Gastroesophageal sphincter (tissue), 4 donors: ENCODE results near the gene CPT1B. TPM values are rescaled to one million over a fixed set of nuclear protein-coding genes. Genes with fewer than 3 reads are reported as not detected.
A peak's percentile ranks its signal among the peaks of the same experiment; 100 is the strongest.

Experiments used
- ATAC-seq: fragments of 150-250 bp; one replicate; pipeline ENCODE4 v1.9.1; 2016; ENCODE audit warnings: mild to moderate bottlenecking, moderate library complexity
- H3K27ac ChIP-seq, 4 donors: fragments of 200-600 bp; sonication (generic) in 3 of 4; 1 replicate in 3 of 4; 2 replicates in 1 of 4; pipeline ENCODE4 v1.5.1; 2016 to 2019
- H3K27me3 ChIP-seq: fragments of 200-600 bp; sonication (generic); one replicate; pipeline ENCODE4 v1.5.1; 2019
- H3K36me3 ChIP-seq, 2 donors: fragments of 200-600 bp; sonication (generic); one replicate each; pipeline ENCODE4 v1.5.1; 2019; ENCODE audit warnings: control low read depth in 1 of 2
- H3K4me1 ChIP-seq, 3 donors: fragments of 200-600 bp; sonication (generic); 1 replicate in 2 of 3; 2 replicates in 1 of 3; pipeline ENCODE4 v1.5.1; 2016 to 2019; ENCODE audit warnings: control low read depth in 2 of 3
- H3K4me3 ChIP-seq, 2 donors: fragments of 200-600 bp; sonication (generic); one replicate each; pipeline ENCODE4 v1.5.1; 2019; ENCODE audit warnings: mild to moderate bottlenecking in 1 of 2, moderate library complexity in 1 of 2
- H3K9me3 ChIP-seq, 3 donors: fragments of 200-600 bp; sonication (generic); one replicate each; pipeline ENCODE4 v1.5.1; 2017 to 2019; ENCODE audit warnings: control low read depth in 2 of 3
- EP300 ChIP-seq: sonication (generic); formaldehyde crosslinking; IDR thresholded peaks from one replicate; pipeline ENCODE4 v1.6.1; 2017; ENCODE audit warnings: antibody characterized with exemption, mild to moderate bottlenecking
- POLR2A ChIP-seq, 2 donors: fragments of 450-650 bp; IDR thresholded peaks; one replicate each; pipeline ENCODE4 v1.6.1; 2017; ENCODE audit warnings: antibody characterized with exemption in 2 of 2, mild to moderate bottlenecking in 2 of 2, moderate library complexity in 1 of 2
- POLR2AphosphoS5 ChIP-seq: sonication (generic); formaldehyde crosslinking; IDR thresholded peaks from one replicate; pipeline ENCODE4 v1.6.1; 2017; ENCODE audit warnings: antibody characterized with exemption
- WGBS, 2 donors: methylation state at CpG; one replicate each; pipeline ENCODE4 v1.1.5; 2018; ENCODE audit warnings: low coverage in 1 of 2; 5-methylcytosine and 5-hydroxymethylcytosine counted together
- total RNA-seq, 4 donors: library from RNA; depleted of rRNA; stranded (reverse); fragments of >200 nt; gene quantifications; one replicate each; pipeline ENCODE4 v1.1.0, GENCODE V29; 2016
- TF ChIP-seq, protein P1 (sequence below), 4 experiments: fragments of 200-600 bp in 2 of 4; fragments of 450-650 bp in 2 of 4; sonication (generic) in 1 of 4; IDR thresholded peaks; one replicate each; pipeline ENCODE4 v1.5.1; 2017 to 2019; ENCODE audit warnings: antibody characterized with exemption in 4 of 4, mild to moderate bottlenecking in 2 of 4, moderate library complexity in 2 of 4

CPT1B gene
- total RNA-seq, 4 donors from 2014 or later: 3.1 to 13.4 (median 6.5) TPM

GRCh38 chr22:50525104-50525857, 52.9 kb downstream of the CPT1B start, which contains the start of gene SCO2:
TSS of gene SCO2 (minus strand) at chr22:50525598. CDS start at chr22:50524411, 1,187 bp downstream.
- peak within 1 kb of the TSS; percentile 47 to 63 for H3K4me3 ChIP-seq
- ATAC-seq: peak; percentile 79
- no peaks in the 10 kb centered on the region for H3K9me3 ChIP-seq
- H3K36me3 ChIP-seq: peaks cover 0 to 40% of the 10 kb centered on the region in 2 donors
- no CpG with 5 or more reads among the region's 84 CpGs for WGBS, 2 donors
- peak; percentile 67 to 74 for TF ChIP-seq POLR2A (IDR thresholded peaks at IDR 0.05)
- peak; percentile 81 for TF ChIP-seq POLR2AphosphoS5
- TF ChIP-seq, protein P1, sequence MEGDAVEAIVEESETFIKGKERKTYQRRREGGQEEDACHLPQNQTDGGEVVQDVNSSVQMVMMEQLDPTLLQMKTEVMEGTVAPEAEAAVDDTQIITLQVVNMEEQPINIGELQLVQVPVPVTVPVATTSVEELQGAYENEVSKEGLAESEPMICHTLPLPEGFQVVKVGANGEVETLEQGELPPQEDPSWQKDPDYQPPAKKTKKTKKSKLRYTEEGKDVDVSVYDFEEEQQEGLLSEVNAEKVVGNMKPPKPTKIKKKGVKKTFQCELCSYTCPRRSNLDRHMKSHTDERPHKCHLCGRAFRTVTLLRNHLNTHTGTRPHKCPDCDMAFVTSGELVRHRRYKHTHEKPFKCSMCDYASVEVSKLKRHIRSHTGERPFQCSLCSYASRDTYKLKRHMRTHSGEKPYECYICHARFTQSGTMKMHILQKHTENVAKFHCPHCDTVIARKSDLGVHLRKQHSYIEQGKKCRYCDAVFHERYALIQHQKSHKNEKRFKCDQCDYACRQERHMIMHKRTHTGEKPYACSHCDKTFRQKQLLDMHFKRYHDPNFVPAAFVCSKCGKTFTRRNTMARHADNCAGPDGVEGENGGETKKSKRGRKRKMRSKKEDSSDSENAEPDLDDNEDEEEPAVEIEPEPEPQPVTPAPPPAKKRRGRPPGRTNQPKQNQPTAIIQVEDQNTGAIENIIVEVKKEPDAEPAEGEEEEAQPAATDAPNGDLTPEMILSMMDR (IDR thresholded peaks at IDR 0.05): peak in 3 of 4 experiments; percentile 60 to 63 (median 61)
- TF ChIP-seq EP300: no peak
- peaks cover 13% of the 10 kb centered on the region for H3K27me3 ChIP-seq
- H3K4me1 ChIP-seq: peaks cover 0 to 61% (median 22%) of the 10 kb centered on the region in 3 donors
- peak within 1 kb of the TSS; percentile 51 to 93 (median 89) for H3K27ac ChIP-seq

DNA sequence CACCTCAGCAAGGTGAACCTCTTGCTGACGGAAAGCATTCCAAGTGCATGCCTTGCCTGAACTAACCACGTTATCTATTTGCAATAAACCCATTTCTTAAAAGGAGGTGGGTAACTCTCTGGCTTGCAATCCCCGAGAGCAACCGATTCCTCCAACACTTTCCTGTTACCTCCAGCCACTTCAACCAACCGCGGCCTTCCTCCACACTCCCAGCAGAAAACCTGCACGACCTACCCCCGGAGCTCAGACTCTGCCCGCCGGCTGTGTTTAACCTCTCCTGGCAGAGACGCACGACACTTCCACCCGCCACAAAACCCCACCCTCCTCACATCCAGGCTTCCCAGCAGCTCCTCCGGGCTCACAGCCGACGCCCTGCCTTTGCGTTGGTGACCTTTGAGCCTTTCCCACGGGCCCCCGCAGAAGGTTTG, 53.5 kb downstream of the CPT1B start:
- WGBS, 2 donors: 5 to 11% methylated on average over 17 to 18 of the region's 19 CpGs
- TF ChIP-seq POLR2AphosphoS5 (no peak), EP300 (no peak), POLR2A (IDR thresholded peaks at IDR 0.05) (no peak)
- H3K9me3 ChIP-seq: no peaks in the 10 kb centered on the region
- H3K36me3 ChIP-seq: peaks cover 0 to 46% of the 10 kb centered on the region in 2 donors
- peaks cover 0 to 56% (median 22%) of the 10 kb centered on the region in 3 donors for H3K4me1 ChIP-seq
- peak overlapping the region; percentile 43 to 93 (median 89) for H3K27ac ChIP-seq
- peak overlapping the region; percentile 47 to 63 for H3K4me3 ChIP-seq
- no peak for ATAC-seq
- peaks cover 7% of the 10 kb centered on the region for H3K27me3 ChIP-seq

DNA sequence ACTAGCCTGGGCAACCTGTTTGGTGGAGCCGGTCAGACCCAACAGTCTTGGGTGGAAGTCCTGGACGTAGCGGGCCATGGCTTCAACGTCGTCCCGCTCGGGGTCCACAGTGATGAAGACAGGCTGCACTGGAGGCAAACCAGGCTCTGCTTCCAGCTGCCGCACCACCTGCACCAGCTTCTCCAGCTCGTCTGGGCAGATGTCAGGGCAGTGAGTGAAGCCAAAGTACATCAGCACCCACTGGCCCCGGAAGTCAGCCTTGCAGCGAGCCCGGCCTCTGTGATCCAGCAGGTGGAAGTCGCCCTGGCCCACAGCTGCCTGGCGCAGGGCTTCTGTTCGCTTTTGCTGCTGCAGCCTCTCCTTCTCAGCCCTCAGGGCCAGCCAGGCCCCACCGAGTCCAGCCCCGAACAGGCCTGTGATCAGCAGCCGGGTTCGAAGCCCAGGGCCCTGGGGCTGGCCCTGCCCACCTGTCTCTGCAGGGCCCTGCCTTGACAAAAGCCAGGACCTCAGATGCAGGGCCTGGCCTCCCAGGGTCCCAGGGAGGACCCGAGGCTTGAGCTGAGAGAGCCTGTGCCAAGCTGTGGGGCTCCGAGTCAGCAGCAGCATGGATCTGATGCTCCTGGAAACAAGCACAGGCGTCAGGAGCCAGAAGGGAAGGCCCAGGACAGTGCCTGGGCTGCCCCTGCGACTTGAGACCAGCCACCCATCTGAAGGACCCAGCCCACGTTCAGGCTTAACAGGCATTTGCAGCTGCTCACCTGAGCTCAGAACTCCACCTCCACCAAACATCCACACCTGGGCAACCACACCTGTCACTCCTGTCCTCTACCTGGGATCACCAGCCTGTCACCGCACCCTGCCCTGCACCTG, 54.2 kb downstream of the CPT1B start:
- peaks cover 0 to 49% (median 20%) of the 10 kb centered on the region in 3 donors for H3K4me1 ChIP-seq
- H3K27ac ChIP-seq: peak overlapping the region in 3 of 4 donors; percentile 86 to 93 (median 92)
- TF ChIP-seq, protein P1 (IDR thresholded peaks at IDR 0.05): no peak
- peak in 1 of 2 donors; percentile 5 for TF ChIP-seq POLR2A (IDR thresholded peaks at IDR 0.05)
- TF ChIP-seq EP300: no peak
- no peaks in the 10 kb centered on the region for H3K9me3 ChIP-seq
- peak overlapping the region in 1 of 2 donors; percentile 63 for H3K4me3 ChIP-seq
- H3K36me3 ChIP-seq: peaks cover 0 to 52% of the 10 kb centered on the region in 2 donors
- no CpG with 5 or more reads among the region's 25 CpGs for WGBS, 2 donors
- ATAC-seq: no peak
- H3K27me3 ChIP-seq: peaks cover under 1% of the 10 kb centered on the region

DNA sequence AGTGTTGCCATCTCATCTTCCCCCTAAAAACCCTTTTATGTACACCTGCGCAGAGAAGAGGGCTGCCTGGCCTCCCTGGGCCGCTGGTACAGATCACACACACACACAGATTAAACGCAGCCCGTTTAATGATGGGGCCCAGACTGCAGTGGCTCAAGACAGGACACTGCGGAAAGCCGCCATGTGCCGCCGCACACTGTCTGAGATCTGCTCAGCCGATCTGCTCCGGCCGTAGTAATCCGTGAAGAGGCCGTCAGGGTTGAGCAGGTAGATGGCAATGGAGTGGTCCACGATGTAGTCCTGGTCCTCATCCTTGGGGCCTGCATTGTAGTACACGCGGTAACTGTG, 54.8 kb downstream of the CPT1B start:
- ATAC-seq: no peak

More for the DNA sequence above, 54.8 kb downstream of the CPT1B start:
- WGBS, 2 donors: no CpG with 5 or more reads among the region's 16 CpGs
- TF ChIP-seq EP300: no peak
- TF ChIP-seq POLR2AphosphoS5: no peak
- no peak for TF ChIP-seq POLR2A (IDR thresholded peaks at IDR 0.05)
- TF ChIP-seq, protein P1 (IDR thresholded peaks at IDR 0.05): no peak
- Histone ChIP-seq H3K27me3 (no peaks in the 10 kb centered on the region), H3K36me3 (peaks cover 0 to 58% of the 10 kb centered on the region in 2 donors), H3K9me3 (no peaks in the 10 kb centered on the region), H3K4me1 (peaks cover 0 to 43% (median 20%) of the 10 kb centered on the region in 3 donors), H3K27ac (no peak overlapping the region), H3K4me3 (no peak overlapping the region)
